Measurements from ENCODE around the gene MYL9. TPM values are rescaled to one million over a fixed set of nuclear protein-coding genes. Genes with fewer than 3 reads are reported as not detected.

Gene MYL9
- polyA plus RNA-seq, 1 donor (not counting 4 experiments of a cell fraction or from before 2014, with no cell fraction given), result 1.7 TPM

- Histone ChIP-seq H3K9me3 (ENCODE audit: control insufficient read depth, low read depth, low read length) (no peaks in the 10 kb centered on the region), H3K27me3 (ENCODE audit: control insufficient read depth, extremely low read depth, insufficient read depth, low read length) (no peaks in the 10 kb centered on the region), H3K9ac (ENCODE audit: control insufficient read depth, extremely low read depth, insufficient read depth, low read length) (no peak overlapping the region), H4K20me1 (ENCODE audit: control insufficient read depth, extremely low read depth, insufficient read depth, low read length) (no peaks in the 10 kb centered on the region), H3K36me3 (ENCODE audit: control insufficient read depth in 2 of 2, extremely low read depth in 1 of 2, insufficient read depth in 2 of 2, low read length in 2 of 2) (peaks cover 12 to 15% of the 10 kb centered on the region in 2 experiments), H3K79me2 (ENCODE audit: control insufficient read depth, insufficient read depth, low read length) (no peaks in the 10 kb centered on the region), H3K27ac (ENCODE audit: control insufficient read depth, insufficient read depth, low read length) (no peak overlapping the region), H2AFZ (ENCODE audit: control insufficient read depth, low read length) (no peak overlapping the region), H3K4me1 (ENCODE audit: control insufficient read depth, extremely low read depth, insufficient read depth, low read length) (peaks cover 5% of the 10 kb centered on the region), H3K4me3 (ENCODE audit: control insufficient read depth in 2 of 3, extremely low read depth in 1 of 3, insufficient read depth in 2 of 3, low read depth in 1 of 3, low read length in 3 of 3) (no peak overlapping the region), H3K4me2 (ENCODE audit: control insufficient read depth, extremely low read depth, insufficient read depth, low read depth, low read length) (no peak overlapping the region), H3K9me1 (ENCODE audit: control insufficient read depth, extremely low read depth, insufficient read depth, low read length) (no peaks in the 10 kb centered on the region)
- FAIRE-seq (no peak), DNase-seq (ENCODE audit: low read depth, low spot score) (no peak)
- dilution Hi-C loops (cut with MboI; ENCODE audit: extremely low pct_ligation_motif_present, low sequenced_read_pairs), result no loop called here
- TF ChIP-seq EZH2 (IDR thresholded peaks at IDR 0.05; ENCODE audit: low read length), result no peak
- TF ChIP-seq, protein P1, sequence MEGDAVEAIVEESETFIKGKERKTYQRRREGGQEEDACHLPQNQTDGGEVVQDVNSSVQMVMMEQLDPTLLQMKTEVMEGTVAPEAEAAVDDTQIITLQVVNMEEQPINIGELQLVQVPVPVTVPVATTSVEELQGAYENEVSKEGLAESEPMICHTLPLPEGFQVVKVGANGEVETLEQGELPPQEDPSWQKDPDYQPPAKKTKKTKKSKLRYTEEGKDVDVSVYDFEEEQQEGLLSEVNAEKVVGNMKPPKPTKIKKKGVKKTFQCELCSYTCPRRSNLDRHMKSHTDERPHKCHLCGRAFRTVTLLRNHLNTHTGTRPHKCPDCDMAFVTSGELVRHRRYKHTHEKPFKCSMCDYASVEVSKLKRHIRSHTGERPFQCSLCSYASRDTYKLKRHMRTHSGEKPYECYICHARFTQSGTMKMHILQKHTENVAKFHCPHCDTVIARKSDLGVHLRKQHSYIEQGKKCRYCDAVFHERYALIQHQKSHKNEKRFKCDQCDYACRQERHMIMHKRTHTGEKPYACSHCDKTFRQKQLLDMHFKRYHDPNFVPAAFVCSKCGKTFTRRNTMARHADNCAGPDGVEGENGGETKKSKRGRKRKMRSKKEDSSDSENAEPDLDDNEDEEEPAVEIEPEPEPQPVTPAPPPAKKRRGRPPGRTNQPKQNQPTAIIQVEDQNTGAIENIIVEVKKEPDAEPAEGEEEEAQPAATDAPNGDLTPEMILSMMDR (optimal IDR thresholded peaks at IDR 0.05 in 1 of 3, IDR thresholded peaks at IDR 0.05 in 1 of 3, conservative IDR thresholded peaks at IDR 0.05 in 1 of 3; ENCODE audit: extremely low read depth in 1 of 3, insufficient read depth in 2 of 3, low read length in 3 of 3), result no peak
Observed at GRCh38 chr20:36507746-36508145, 33.6 kb upstream of the MYL9 start.

DNA sequence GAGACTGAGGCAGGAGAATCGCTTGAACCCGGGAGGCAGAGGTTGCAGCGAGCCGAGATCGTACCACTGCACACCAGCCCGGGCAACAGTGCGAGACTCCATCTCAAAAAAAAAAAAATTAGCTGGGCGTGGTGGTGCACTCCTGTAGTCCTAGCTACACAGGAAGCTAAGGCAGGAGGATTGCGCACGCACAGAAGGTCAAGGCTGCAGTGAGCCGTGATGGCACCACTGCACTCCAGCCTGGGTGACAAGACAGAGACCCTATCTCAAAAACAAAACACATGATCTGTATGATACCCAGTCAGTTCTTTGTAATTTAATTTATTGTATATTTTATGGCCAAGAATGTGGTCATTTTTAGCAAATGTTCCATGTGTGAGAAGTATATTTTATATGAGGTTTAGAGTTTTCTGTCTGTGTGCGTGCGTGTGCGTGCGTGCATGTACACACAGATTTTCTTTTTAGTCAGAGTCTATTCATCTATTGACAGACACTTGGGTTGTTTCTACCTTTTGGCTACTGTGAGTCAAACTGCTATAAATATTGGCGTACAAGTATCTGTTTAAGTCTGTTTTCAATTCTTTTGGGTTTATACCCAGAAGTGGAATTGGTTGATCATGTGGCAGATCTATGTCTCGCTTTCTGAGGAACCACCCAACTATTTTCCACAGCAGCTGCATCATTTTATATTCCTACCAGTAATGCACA lies 22.2 kb upstream of the MYL9 start:
- TF ChIP-seq EZH2 (IDR thresholded peaks at IDR 0.05; ENCODE audit: low read length), result no peak
- no peaks in the 10 kb centered on the region for H3K9me1 ChIP-seq (ENCODE audit: control insufficient read depth, extremely low read depth, insufficient read depth, low read length)
- H3K4me2 ChIP-seq (ENCODE audit: control insufficient read depth, extremely low read depth, insufficient read depth, low read depth, low read length), result no peak overlapping the region
- no peaks in the 10 kb centered on the region for H3K27me3 ChIP-seq (ENCODE audit: control insufficient read depth, extremely low read depth, insufficient read depth, low read length)
- H4K20me1 ChIP-seq (ENCODE audit: control insufficient read depth, extremely low read depth, insufficient read depth, low read length), result no peaks in the 10 kb centered on the region
- no peak for FAIRE-seq
- no peak overlapping the region for H3K27ac ChIP-seq (ENCODE audit: control insufficient read depth, insufficient read depth, low read length)
- H2AFZ ChIP-seq (ENCODE audit: control insufficient read depth, low read length), result no peak overlapping the region
- dilution Hi-C loops (cut with MboI; ENCODE audit: extremely low pct_ligation_motif_present, low sequenced_read_pairs), result no loop called here
- H3K4me3 ChIP-seq (ENCODE audit: control insufficient read depth in 2 of 3, extremely low read depth in 1 of 3, insufficient read depth in 2 of 3, low read depth in 1 of 3, low read length in 3 of 3), result no peak overlapping the region
- DNase-seq (ENCODE audit: low read depth, low spot score), result no peak
- H3K9me3 ChIP-seq (ENCODE audit: control insufficient read depth, low read depth, low read length), result no peaks in the 10 kb centered on the region
- H3K36me3 ChIP-seq (ENCODE audit: control insufficient read depth in 2 of 2, extremely low read depth in 1 of 2, insufficient read depth in 2 of 2, low read length in 2 of 2), result peaks cover 10 to 20% of the 10 kb centered on the region in 2 experiments
- H3K4me1 ChIP-seq (ENCODE audit: control insufficient read depth, extremely low read depth, insufficient read depth, low read length), result no peaks in the 10 kb centered on the region
- H3K9ac ChIP-seq (ENCODE audit: control insufficient read depth, extremely low read depth, insufficient read depth, low read length), result no peak overlapping the region
- no peaks in the 10 kb centered on the region for H3K79me2 ChIP-seq (ENCODE audit: control insufficient read depth, insufficient read depth, low read length)

DNA sequence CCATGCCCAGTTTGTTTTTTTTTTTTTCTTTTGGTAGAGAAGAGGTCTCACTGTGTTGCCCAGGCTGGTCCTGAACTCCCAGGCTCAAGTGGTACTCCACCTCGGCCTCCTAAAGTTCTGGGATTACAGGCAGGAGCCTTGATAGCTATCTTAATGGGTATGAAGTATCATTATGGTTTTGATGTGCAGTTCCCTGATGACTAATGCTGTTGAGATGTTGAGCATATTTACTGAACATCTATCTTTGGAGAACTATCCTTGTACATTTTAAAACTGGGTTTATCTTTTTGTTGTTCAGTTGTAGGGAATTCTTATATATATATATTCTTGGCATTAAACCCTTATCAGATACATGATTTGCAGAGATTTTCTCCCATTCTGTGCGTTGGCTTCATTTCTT lies 21.4 kb upstream of the MYL9 start:
- H3K36me3 ChIP-seq (ENCODE audit: control insufficient read depth in 2 of 2, extremely low read depth in 1 of 2, insufficient read depth in 2 of 2, low read length in 2 of 2), result peaks cover 11 to 16% of the 10 kb centered on the region in 2 experiments

More for the DNA sequence above, 21.4 kb upstream of the MYL9 start:
- Histone ChIP-seq H2AFZ (ENCODE audit: control insufficient read depth, low read length) (no peak overlapping the region), H3K27ac (ENCODE audit: control insufficient read depth, insufficient read depth, low read length) (no peak overlapping the region), H3K9me3 (ENCODE audit: control insufficient read depth, low read depth, low read length) (no peaks in the 10 kb centered on the region), H3K27me3 (ENCODE audit: control insufficient read depth, extremely low read depth, insufficient read depth, low read length) (no peaks in the 10 kb centered on the region), H3K4me1 (ENCODE audit: control insufficient read depth, extremely low read depth, insufficient read depth, low read length) (no peaks in the 10 kb centered on the region), H3K9ac (ENCODE audit: control insufficient read depth, extremely low read depth, insufficient read depth, low read length) (no peak overlapping the region), H3K4me3 (ENCODE audit: control insufficient read depth in 2 of 3, extremely low read depth in 1 of 3, insufficient read depth in 2 of 3, low read depth in 1 of 3, low read length in 3 of 3) (no peak overlapping the region), H3K4me2 (ENCODE audit: control insufficient read depth, extremely low read depth, insufficient read depth, low read depth, low read length) (no peak overlapping the region), H3K79me2 (ENCODE audit: control insufficient read depth, insufficient read depth, low read length) (no peaks in the 10 kb centered on the region), H3K9me1 (ENCODE audit: control insufficient read depth, extremely low read depth, insufficient read depth, low read length) (no peaks in the 10 kb centered on the region), H4K20me1 (ENCODE audit: control insufficient read depth, extremely low read depth, insufficient read depth, low read length) (no peaks in the 10 kb centered on the region)
- no peak for TF ChIP-seq EZH2 (IDR thresholded peaks at IDR 0.05; ENCODE audit: low read length)
- TF ChIP-seq, protein P1 (optimal IDR thresholded peaks at IDR 0.05 in 1 of 3, IDR thresholded peaks at IDR 0.05 in 1 of 3, conservative IDR thresholded peaks at IDR 0.05 in 1 of 3; ENCODE audit: extremely low read depth in 1 of 3, insufficient read depth in 2 of 3, low read length in 3 of 3), result no peak
- dilution Hi-C loops (cut with MboI; ENCODE audit: extremely low pct_ligation_motif_present, low sequenced_read_pairs), result no loop called here
- no peak for DNase-seq (ENCODE audit: low read depth, low spot score)
- no peak for FAIRE-seq

All from keratinocyte (primary cell).